NCI-H446 treated with DMSO at 0.1 percent for 48 hours (cell line): ENCODE data around the gene FAM32A.
"Not testable (repeated sequence)": the region's sequence is repeated elsewhere in the genome, so short reads cannot be mapped to it uniquely, and the experiment has no call there.

ENCODE experiments used
- DNase-seq: peaks from one replicate; lab custom pipeline; 2025; lab: John Stamatoyannopoulos, UW

FAM32A gene

DNA sequence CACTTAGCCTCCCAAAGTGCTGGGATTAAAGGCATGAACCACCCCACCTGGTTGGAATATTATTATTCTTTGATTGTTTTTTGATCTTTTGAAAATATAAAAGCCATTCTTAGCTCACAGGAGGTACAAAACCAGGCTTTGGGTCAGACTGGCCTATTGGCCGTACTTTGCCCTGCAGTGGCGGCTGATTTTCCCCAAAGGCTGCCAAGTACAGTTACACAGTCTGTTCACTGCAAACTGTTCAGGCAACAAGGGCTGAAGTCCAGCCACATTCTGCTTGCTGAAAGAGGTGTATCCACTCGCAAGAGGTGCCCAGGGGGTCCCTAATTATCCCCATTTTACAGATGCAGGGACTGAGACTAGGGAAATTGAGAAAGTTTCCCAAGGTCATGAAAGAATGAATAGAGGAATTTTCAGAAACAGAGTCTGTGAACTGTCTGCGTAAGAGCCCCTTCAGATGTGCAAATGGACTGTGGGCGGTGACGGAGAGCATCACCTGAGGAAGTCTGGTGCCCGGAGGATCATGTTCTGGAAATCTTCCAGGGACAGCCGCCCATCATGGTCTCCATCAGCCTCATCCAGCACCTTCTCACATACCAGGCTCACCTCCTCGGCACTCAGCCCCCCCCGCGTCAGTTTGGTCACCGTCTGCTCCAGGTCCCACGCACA is 20.9 kb upstream of the FAM32A start:
- DNase-seq, result no peak

DNA sequence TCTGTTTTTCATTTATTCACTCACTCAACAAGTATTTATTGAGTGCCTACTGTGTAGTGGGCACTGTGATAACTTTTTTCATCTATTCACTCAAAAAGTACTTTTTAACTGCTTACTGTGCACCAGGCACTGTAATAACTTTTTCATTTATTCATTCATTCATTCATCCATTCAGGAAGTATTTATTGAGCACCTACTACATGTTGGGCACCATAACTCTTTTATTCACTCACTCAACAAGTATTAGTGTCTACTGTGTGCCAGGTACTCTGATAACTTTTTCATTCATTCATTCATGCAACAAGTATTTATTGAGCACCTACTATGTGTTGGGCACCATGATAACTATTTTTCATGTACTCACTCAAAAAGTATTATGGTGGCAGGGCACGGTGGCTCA is 18.8 kb upstream of the FAM32A start:
- no peak for DNase-seq

DNA sequence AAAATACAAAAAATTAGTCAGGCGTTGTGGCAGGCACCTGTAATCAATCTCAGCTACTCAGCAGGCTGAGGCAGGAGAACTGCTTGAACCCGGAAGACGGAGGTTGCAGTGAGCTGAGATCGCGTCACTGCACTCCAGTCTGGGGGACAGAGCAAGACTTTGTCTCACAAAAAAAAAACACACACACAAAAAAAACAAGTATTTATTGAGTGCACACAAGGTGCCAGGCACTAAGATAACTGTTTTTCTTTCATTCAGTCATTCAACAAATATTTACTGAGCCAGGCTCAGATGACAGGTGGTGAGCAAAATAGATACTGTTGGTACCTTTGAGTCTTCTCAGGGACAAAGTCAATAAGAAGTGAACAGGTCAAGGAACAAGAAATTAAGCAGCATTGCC is 18.2 kb upstream of the FAM32A start:
- no peak for DNase-seq

DNA sequence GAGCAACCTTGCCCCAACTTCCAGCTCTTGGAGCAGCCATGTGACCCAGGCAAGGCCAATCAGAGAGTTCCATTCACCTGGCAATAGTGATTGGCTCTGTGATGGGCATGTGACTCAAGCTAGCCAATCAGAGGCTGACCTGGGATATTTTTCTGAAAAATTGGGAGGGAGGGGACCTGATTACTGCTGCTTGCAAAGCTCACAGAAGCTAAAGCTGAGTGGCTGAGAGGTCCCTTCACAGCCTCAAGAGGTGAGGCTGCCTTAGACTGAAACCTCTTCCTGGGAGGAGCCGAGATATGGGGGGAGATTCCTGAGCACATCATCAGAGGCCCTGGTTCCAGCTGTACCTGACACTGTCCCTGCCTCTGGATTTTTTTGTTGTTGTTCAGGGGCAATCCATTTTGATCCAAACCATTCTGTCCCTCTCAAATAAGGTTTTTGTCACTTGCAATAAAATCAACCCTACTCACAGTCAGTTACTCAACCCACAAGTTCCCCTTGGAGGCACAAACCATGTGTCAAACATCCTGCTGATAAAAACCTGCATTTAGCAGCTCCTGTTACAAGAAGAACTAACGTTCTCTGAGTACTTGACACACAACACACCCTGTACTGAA is 16.6 kb upstream of the FAM32A start:
- DNase-seq, result no peak

DNA sequence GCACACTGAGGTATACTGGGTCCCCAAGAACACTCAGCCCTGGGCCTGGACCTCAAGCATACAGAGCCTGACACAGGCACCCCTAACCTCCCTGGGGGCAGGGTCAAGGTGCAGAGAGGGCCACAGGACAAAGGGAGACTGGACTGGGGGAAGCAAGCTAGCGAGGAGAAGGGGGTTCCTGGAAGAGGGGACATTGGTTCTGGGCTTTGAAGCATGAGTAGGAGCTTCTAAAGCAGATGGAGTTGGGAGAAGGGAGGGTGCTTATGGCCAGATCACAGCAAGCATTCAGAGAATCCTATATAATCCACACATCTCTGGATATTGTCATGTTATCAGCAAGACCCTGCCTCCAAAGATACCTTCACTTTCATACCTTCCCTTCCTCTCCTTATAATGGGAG is 15.1 kb upstream of the FAM32A start:
- DNase-seq, result no peak

DNA sequence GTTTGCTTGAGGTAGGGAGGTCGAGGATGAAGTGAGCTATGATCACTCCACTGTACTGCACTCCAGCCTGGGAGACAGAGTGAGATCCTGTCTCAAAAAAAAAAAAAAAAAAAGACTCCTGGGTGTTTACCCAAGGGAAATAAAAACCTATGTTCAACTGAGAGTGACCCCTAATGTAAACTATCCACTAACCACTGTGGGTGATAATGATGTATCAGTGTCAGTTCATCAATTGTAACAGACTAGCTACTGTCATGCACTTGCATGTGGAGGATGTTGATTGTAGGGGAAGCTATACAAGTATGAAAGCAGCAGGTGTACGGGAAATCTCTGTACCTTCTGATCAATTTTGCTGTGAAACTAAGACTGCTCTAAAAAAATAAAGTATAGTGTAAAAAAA is 9.3 kb upstream of the FAM32A start:
- no peak for DNase-seq

DNA sequence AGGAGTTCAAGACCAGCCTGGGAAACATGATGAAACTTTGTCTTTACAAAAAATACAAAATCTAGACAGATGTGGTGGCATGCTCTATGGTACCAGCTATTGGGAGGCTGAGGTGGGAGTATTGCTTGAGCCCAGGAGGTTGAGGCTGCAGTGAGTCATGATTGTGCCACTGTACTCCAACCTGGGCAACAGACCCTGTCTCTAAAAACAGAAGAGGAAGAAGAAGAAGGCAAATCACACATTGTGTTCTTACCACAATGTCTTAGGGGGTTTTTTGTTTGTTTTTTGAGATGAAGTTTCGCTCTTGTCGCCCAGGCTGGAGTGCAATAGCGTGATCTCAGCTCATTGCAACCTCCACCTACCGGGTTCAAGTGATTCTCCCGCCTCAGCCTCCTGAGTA is 6.3 kb upstream of the FAM32A start:
- DNase-seq, result not testable (repeated sequence)

DNA sequence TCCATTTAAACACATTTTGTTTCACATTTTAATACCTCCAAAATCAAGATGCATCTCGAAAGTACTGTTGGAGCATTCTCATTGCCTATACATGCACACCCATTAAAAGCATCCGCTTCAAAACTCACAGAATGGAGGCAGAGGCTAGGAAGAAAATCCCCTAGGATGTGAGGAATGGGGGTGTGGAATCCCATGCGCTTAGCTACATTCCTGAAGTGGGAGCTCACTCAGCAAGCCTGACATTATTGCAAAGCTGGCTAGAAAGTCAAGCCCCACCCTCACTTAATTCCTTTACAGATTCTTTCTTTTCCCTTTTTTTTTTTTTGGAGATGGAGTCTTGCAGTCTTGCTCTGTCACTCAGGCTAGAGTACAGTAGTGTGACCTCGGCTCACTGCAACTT is 4.6 kb upstream of the FAM32A start:
- DNase-seq, result no peak

DNA sequence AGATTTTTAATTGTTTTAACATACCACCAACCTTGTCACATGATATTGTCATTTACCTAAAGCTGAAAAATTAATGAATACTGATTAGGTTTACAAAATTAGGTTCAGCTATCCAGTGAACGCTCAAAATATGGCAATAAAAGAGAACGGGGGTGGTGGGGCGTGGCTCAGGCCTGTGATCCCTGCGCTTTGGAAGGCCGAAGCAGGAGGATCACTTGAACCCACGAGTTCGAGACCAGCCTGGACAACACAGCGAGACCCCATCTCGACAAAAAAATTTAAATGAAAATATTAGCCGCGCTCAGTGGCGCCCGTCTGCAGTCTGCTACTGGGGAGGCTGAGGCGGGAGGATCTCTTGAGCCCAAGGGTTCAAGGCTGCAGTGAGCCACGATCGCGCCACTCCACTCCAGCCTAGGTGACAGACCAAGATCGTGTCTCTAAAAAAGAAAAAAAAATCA is 516 bp upstream of the FAM32A start:
- DNase-seq, result no peak

DNA sequence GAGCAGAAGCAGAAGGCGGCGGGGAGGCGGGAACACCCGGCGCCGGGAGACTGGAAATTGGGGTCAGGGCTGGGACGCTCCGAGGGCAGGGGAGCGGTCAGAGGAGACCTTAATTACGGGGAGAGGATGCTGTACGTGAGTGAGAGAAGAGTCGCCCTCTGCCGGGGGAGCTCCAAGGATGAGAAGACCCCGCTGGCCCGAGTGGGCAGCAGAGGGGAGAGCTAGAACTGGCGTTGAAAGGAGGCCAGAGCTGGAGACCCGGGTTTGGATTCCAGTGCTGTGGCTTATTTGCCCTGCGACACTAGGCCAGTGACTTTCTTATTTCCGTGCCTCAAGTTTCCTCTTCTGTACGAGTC is 536 bp downstream of the FAM32A start:
- DNase-seq, result no peak

DNA sequence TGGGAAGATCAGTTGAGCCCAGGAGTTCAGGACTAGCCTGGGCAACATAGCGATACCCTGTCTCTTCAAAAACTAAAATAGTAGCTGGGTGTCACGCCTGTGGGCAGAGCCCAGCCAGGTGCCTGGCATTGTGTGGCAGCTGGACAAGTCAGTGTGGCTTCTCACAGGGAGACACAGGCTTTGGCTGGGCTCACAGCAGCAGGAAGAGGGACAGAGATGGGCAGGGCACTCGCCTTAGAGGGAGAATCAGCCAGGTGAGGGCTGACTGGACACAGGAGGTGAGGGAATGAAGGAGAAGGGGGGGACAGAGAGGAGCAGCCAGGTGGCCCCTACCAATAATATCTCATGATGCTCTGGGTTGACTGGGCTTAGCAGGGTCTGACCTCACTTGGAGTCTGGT is 3.3 kb downstream of the FAM32A start:
- DNase-seq, result no peak

DNA sequence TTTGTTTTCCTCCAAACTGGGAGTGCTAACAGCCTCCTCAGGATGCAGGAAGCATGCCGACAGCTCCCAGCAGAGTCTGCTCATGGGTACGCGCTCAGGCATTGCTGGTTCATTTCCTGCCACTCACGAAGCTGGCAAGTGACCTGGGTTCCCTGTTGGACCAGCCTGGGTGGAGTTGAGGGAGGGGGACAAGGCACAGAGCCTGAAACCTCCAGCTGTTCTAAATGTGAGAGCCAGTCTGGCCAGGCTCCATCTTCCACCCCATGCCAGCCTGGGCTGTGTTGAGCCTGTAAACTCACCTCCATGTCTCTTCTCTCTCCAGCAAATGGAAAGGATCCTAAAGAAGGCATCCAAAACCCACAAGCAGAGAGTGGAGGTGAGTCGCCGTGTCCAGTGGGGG is 5.0 kb downstream of the FAM32A start:
- DNase-seq, result no peak

DNA sequence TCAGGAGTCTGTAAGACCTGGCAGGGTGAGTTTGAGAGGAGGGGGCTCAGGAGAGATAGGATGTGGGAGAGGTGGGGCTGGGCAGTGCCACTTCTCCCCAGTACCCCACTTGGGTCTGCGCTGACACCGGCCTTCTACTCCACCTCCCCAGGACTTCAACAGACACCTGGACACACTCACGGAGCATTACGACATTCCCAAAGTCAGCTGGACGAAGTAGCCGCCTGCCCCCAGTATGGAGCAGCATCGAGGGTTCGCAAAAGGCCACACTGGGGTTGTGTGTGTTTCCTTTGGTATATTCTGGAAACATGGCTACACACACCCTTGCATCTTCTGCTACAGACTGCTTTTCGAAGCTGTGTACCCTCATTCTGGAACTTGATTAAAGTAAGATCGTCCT is 5.5 kb downstream of the FAM32A start:
- DNase-seq, result no peak

DNA sequence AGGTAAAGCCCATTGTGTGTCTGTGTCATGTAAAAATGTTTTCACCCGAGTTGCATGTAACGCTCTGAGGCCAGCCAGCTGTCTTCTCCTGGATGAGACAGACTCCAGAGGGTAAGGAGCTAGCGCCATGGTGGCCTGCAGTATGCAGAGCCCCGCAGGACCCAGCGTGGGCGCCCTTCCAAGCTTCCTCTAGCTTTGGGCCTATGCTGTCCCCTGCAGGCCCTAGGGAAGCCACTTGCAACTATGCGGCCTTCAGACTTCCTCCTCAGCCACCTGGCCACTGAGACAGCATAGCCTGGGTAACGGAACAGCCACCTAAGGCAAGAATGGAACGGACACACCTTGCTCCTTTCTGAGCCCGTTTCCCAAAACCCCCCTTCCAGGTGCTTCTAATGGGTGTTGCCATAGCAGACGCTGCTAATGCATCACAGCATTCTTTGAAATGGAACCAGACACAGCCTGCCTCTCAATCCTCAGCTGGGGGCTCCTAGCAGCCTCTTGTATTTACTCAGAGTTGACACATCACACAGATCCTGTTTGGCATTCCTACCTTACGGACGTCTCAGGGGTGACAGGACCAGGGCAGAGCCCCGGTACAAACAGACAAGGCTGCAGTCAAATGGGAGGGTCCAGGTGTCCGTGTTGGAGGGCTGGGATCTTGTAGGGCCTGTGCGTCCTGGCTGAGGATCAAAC is 6.2 kb downstream of the FAM32A start:
- no peak for DNase-seq

DNA sequence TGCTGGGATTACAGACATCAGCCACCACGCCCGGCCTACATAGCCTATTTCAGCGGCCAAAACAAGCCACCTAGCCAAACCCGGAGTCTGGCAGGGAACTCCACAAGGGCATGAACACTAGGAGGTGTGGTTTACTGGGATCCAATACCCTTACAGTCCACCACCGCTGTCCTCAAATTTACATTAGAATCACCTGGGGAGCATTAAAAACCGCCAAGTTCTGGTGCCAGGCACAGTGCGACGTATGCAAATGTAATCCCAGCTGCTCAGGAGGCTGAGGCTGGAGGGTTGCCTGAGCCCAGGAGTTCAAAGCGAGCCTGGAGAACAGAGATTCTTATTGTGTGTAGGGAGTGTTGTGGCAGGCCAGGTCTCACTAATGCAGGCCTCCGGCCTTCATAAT is 8.3 kb downstream of the FAM32A start:
- DNase-seq, result no peak

DNA sequence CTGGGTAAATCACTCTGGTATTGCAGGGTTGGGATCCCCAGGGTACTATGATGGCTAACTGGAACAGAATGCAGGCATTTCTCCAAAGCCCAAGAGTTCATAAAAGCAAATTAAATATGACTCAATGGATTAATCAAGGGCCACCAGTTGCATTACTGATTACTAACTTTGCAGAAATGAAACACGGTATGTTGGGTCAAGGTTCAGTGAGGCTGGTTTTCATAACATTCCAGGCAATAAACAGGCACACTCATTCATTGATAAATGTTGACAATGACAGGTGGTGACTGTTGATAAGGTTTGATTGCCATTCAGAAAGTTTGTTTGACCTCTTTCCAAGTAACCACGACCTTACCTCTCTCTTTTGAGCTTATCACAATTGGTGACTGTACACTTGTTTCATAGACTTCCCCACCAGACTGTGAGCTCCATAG is 12.0 kb downstream of the FAM32A start:
- DNase-seq, result no peak

DNA sequence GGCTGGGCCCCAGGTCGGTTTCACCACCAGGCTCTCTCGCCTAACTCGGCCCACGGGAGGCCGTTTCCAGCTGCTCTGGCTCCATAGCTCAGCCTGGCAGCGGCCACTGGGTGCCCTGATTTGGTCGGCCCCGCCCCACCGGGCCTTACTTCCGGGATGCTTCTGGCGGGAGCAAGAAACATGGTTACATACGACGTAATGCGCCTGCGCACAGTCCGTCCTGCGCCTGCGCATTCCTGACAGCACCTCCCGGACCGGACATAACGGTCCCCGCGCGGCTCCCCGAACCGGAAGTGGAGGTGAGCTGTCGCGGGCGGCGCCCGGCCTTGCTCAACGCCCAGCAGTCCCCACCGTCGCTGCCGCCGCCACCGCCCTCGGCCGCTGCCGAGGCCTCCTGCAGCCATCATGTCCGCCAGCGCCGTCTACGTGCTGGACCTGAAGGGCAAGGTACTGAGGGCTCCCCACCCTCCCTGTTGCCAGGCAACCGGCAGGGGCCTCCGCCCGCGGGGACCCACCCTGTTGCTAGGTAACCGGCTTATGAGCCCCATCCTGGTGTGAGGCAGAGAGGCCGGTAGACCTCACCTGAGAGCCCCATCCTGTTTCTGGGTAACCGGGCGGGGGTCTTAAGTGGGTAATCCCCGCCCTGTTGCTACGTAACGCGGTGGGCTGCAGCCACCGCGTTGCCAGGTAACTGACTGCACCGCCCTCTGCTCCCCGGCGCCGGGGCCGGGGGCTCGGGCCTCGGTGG is 12.6 kb downstream of the FAM32A start, which contains the start of gene AP1M1:
AP1M1 (plus strand) TSS at position 290 of the 748 bp plus-strand sequence; CDS start at position 406, 116 bp downstream.
- peak; percentile 97 for DNase-seq

DNA sequence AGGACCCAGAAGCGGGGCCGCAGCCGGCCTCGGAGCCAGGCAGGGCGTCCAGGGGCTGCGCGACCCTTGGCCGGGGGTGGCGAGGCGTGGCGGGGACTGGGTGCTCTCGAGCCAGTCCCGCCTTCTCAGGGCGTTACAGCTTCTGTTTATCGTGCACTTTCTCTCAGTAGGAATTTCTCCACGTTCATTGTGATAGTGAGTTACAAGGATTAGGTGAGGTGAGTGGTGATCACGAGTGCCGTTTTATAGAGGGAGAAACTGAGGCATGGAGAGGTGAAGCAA is 13.1 kb downstream of the FAM32A start:
- no peak for DNase-seq

DNA sequence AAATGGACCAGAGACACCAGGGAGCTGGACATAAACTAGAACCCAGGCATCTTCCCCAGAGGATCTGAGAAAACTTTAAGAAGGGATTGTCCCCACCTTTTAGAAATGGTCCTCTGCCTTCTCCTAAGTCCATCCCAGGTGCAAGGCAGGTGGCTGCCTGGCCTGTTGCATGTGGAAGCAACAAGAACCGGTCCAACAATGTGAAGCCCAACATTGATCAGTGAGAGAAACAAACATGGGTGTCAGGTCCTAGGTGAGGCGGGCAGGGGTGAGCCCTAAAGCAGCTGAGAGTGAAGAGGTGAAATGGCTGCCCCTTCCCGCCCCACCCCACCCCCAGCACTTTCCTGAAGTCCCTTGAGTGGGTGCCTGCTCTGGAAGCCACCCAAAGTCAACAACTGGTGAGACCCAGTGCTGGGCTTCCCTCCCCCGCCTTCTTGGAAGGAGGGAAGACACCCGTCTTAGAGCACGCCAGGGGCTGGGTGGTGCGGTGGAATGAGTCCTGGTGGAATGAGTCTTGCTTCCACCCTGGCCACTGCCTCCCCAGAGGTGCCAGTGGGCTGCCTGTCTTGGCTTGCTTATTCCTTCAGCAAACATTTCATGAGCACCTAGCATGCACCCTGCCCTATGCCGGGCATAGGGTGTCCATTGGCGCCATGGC is 14.2 kb downstream of the FAM32A start:
- no peak for DNase-seq

DNA sequence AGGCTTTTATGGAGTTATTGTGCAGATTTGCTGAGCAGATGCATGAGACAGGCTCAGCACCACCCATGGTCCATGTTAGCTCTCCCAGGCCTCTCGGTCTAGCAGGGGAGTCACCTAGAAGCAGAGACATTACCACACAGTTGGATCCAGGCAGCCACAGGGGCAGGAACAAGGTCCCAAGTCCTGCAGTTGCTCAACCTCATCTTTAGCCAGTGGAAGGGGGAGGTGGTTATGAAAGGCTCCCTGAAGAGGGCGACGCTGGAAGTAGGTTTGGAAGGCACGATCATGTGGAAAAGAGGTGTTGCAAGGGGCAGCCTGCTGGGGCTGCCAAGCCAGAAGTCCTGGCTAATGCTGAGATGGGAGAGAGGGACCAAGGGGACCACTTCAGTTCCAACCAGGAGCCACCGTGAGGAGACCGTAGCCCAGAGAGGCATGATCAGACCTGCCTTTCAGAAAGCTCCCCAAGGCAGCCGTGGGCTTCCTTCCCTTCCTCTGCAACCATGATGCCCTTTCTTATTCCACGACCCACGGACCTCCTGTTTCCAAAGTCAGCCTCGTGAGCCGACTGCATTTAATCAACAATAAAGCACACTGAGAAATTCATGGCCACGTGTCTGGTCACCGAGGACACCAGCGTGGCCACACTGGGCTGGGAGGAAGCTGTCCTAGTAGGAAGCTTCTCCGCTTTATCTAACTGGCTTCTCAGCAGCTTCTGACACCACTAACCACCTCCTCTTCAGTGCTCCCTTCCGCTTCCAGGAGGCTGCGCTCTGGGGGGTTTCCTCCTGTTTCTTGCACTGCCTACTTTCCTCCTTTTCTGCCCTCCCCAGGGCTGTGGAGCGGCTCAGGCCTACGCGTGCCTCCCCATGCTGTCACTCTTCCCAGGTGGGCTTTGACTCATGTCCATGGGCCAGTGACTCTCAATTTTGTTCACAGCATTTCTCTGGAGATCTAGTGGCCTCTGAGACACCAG is 15.1 kb downstream of the FAM32A start:
- DNase-seq, result no peak

DNA sequence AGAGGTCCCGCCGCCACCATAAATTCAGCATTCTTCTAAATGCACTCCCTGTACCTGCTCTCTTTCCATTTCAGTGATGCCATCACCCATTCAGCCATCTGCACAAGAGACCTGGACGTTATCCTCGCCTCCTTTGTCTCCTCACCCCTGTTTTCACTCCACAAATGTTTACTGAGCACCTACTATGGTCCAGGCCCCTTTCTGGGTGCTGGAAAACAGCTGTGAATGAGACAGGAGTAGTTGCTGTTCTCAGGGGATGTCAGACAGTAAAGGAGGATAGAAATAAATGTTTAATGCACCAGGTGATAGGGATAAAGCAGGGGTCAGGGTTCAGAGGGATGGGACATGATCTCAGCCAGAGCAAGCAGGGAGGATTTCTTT is 15.8 kb downstream of the FAM32A start:
- no peak for DNase-seq
